K562 (cell line): ENCODE measurements around the gene RPAP2. TPM values are rescaled to one million over a fixed set of nuclear protein-coding genes. Genes with fewer than 3 reads are reported as not detected.

Experiments used
- ATAC-seq: fragments of 200-7000 bp; cut with Tn5 transposase; 3 replicates; pipeline ENCODE4 v1.9.1; 2020; ENCODE audit warnings: moderate library complexity
- BruUV-seq: library from RNA; stranded (reverse); fragments of 400-500 nt; replicated peaks from 2 replicates; lab custom pipeline; 2021; lab: Mats Ljungman, UMichigan
- CTCF ChIA-PET: fragments of 300-600 bp; formaldehyde crosslinking; extraction: SDS; loops from one replicate; lab custom pipeline; 2021; ENCODE audit warnings: low intra/inter-chr PET ratio; lab: Yijun Ruan, JAX
- POLR2A ChIA-PET: fragments of 300-600, 350-650 bp; sonication (Branson Sonifier 250); formaldehyde crosslinking; extraction: SDS; loops from one replicate; lab custom pipeline; 2021; ENCODE audit warnings: antibody characterized with exemption, inconsistent platforms; lab: Yijun Ruan, JAX
- DNase-seq, 4 experiments: peaks; one replicate each; pipeline versions ENCODE4 v3.0.0 to v3.0.0-alpha.2; 2011 to 2018; ENCODE audit warnings: low spot score in 3 of 4, mixed read lengths in 3 of 4; ENCODE audit errors: extremely low read depth in 1 of 4
- FAIRE-seq: peaks from 2 replicates; lab custom pipeline; 2011; peaks lifted over from hg19 to GRCh38; lab: Jason Lieb, UNC
- H2AFZ ChIP-seq: 2 replicates; pipeline ENCODE4 v1.6.0; 2011; ENCODE audit warnings: low read depth, low read length, control low read depth, inconsistent platforms
- H3K27ac ChIP-seq: fragments of 200-600 bp; 3 replicates; pipeline ENCODE4 v1.8.0; 2011; ENCODE audit warnings: low read depth, mild to moderate bottlenecking, control low read depth, inconsistent platforms, low read length, moderate library complexity, mixed read lengths; ENCODE audit errors: extremely low read depth
- H3K27me3 ChIP-seq, 2 experiments: fragments of 300-600 bp in 1 of 2; 2 replicates in 1 of 2; 3 replicates in 1 of 2; pipeline versions ENCODE4 v1.6.0 to v1.8.0; 2011; ENCODE audit warnings: inconsistent platforms in 2 of 2, low read length in 2 of 2, mild to moderate bottlenecking in 1 of 2, mixed read lengths in 1 of 2, moderate library complexity in 1 of 2; ENCODE audit not compliant: control insufficient read depth in 2 of 2, insufficient read depth in 2 of 2
- H3K36me3 ChIP-seq: fragments of 300-600 bp; 3 replicates; pipeline ENCODE4 v1.8.0; 2011; ENCODE audit warnings: mild to moderate bottlenecking, low read length, inconsistent platforms; ENCODE audit not compliant: control insufficient read depth, insufficient read depth
- H3K4me1 ChIP-seq, 2 experiments: fragments of 200-600 bp in 1 of 2; replicated peaks in 1 of 2; 2 replicates in 1 of 2; 3 replicates in 1 of 2; pipeline versions ENCODE4 v1.5.1 to v1.8.0; 2011; ENCODE audit warnings: inconsistent platforms in 2 of 2, low read length in 2 of 2, mild to moderate bottlenecking in 1 of 2, mixed read lengths in 1 of 2, moderate library complexity in 1 of 2; ENCODE audit not compliant: control insufficient read depth in 2 of 2, insufficient read depth in 2 of 2
- H3K4me2 ChIP-seq: 2 replicates; pipeline ENCODE4 v1.6.1; 2011; ENCODE audit warnings: low read length, control low read depth, inconsistent platforms, mixed read lengths; ENCODE audit not compliant: insufficient read depth
- H3K4me3 ChIP-seq: fragments of 200-600 bp; sonication (generic), shearing (Covaris generic); 2 replicates; pipeline ENCODE4 v1.5.1; 2016; ENCODE audit warnings: control low read depth, inconsistent platforms
- H3K79me2 ChIP-seq: fragments of 200-600 bp; 3 replicates; pipeline ENCODE4 v1.8.0; 2011; ENCODE audit warnings: low read length, inconsistent platforms; ENCODE audit not compliant: control insufficient read depth, insufficient read depth
- H3K9ac ChIP-seq, 2 experiments: 2 replicates each; pipeline versions ENCODE4 v1.6.0 to v1.6.1; 2011; ENCODE audit warnings: low read depth in 2 of 2, low read length in 2 of 2, control low read depth in 1 of 2, inconsistent platforms in 1 of 2, mild to moderate bottlenecking in 1 of 2, mixed read lengths in 1 of 2; ENCODE audit not compliant: insufficient read depth in 1 of 2
- H3K9me1 ChIP-seq: one replicate; pipeline ENCODE4 v1.6.0; 2011; ENCODE audit warnings: inconsistent platforms, mild to moderate bottlenecking, low read length, moderate library complexity; ENCODE audit not compliant: control insufficient read depth, insufficient read depth
- H3K9me3 ChIP-seq: replicated peaks from 2 replicates; pipeline ENCODE4 v1.5.1; 2011; ENCODE audit warnings: low read depth, low read length, inconsistent platforms; ENCODE audit not compliant: control insufficient read depth, insufficient read depth
- H4K20me1 ChIP-seq: replicated peaks from 2 replicates; pipeline ENCODE4 v1.6.1; 2011; ENCODE audit warnings: low read length, inconsistent platforms, mixed read lengths; ENCODE audit not compliant: control insufficient read depth, insufficient read depth
- BCL6 ChIP-seq: fragments of 250-450 bp; sonication (Bioruptor Pico); IDR thresholded peaks from 2 replicates; pipeline ENCODE4 v1.4.0; 2020
- ETS1 ChIP-seq: conservative IDR thresholded peaks from 2 replicates; pipeline ENCODE4 v1.6.1; 2011; ENCODE audit warnings: low read depth, mild to moderate bottlenecking, low read length; ENCODE audit not compliant: control insufficient read depth
- FOSL1 ChIP-seq: fragments of 200-800 bp; sonication (Bioruptor generic); conservative IDR thresholded peaks from 2 replicates; pipeline ENCODE4 v1.6.1; 2016; ENCODE audit warnings: missing genetic modification characterization, missing compliant biosample characterization
- GTF3C2 ChIP-seq: IDR thresholded peaks from 3 replicates; pipeline ENCODE4 v1.6.1; 2011; ENCODE audit warnings: borderline replicate concordance, mild to moderate bottlenecking, moderate library complexity; ENCODE audit not compliant: insufficient read length; ENCODE audit errors: extremely low read depth
- HIVEP1 ChIP-seq: fragments of 250-450 bp; sonication (Bioruptor Pico); IDR thresholded peaks from 2 replicates; pipeline ENCODE4 v1.4.0; 2020; ENCODE audit warnings: mild to moderate bottlenecking
- KAT8 ChIP-seq: fragments of 450-650 bp; IDR thresholded peaks from 2 replicates; pipeline ENCODE4 v1.6.1; 2016; ENCODE audit warnings: low read depth, mild to moderate bottlenecking
- KLF13 ChIP-seq: fragments of 450-650 bp; IDR thresholded peaks from 2 replicates; pipeline ENCODE4 v1.6.1; 2016; ENCODE audit warnings: missing genetic modification characterization, low read depth, mild to moderate bottlenecking, missing compliant biosample characterization, moderate library complexity, borderline replicate concordance
- KLF6 ChIP-seq: fragments of 250-450 bp; sonication (Bioruptor Pico); IDR thresholded peaks from 2 replicates; pipeline ENCODE4 v1.4.0; 2020; ENCODE audit warnings: mild to moderate bottlenecking, moderate library complexity, borderline replicate concordance
- L3MBTL2 ChIP-seq: fragments of 450-650 bp; IDR thresholded peaks from 2 replicates; pipeline ENCODE4 v1.6.1; 2016; ENCODE audit warnings: mild to moderate bottlenecking, moderate library complexity
- RNF219 ChIP-seq: fragments of 250-450 bp; sonication (Bioruptor Pico); IDR thresholded peaks from 2 replicates; pipeline ENCODE4 v1.5.0; 2022; ENCODE audit warnings: mild to moderate bottlenecking
- SFPQ ChIP-seq: fragments of 200-400 bp; formaldehyde crosslinking; IDR thresholded peaks from 2 replicates; pipeline ENCODE4 v1.6.1; 2017; ENCODE audit warnings: mild to moderate bottlenecking, low read depth, low read length, moderate library complexity
- ZNF224 ChIP-seq: sonication (generic); formaldehyde crosslinking; IDR thresholded peaks from 2 replicates; pipeline ENCODE4 v1.8.0; 2022; ENCODE audit warnings: mild to moderate bottlenecking, missing genetic modification reagents
- ZNF444 ChIP-seq: fragments of 250-450 bp; sonication (Bioruptor Pico); IDR thresholded peaks from 2 replicates; pipeline ENCODE4 v1.4.0; 2020; ENCODE audit warnings: mild to moderate bottlenecking, moderate library complexity
- whole genome bisulfite sequencing: fragments of 100-300 bp; shearing (Covaris generic); methylation state at CpG from one replicate; pipeline ENCODE4 v1.1.6; 2016; ENCODE audit warnings: low coverage, mixed read lengths; ENCODE audit not compliant: insufficient coverage; ENCODE audit errors: missing lambda C conversion rate; 5-methylcytosine and 5-hydroxymethylcytosine counted together
- in situ Hi-C: fragments of 300-500 bp; cut with MboI; formaldehyde crosslinking; loops from 4 replicates; pipeline ENCODE4 v1.15.0; 2018; ENCODE audit warnings: inconsistent platforms, mixed read lengths
- intact Hi-C: fragments of 100-400 bp; cut with micrococcal nuclease; formaldehyde crosslinking; loops from 2 replicates; pipeline ENCODE4 v1.14.2; 2022
- polyA plus RNA-seq, 8 experiments: library from polyadenylated mRNA; depleted of rRNA in 4 of 8; stranded (reverse) in 5 of 8; unstranded in 3 of 8; fragments of >200 nt; fragmentation: Nextera tagmentation in 2 of 8; fragmentation: Illumina TruSeq in 1 of 8; extraction: Ambion mirVana in 2 of 8; extraction: Trizol in 1 of 8; gene quantifications; 2 replicates each; pipeline versions ENCODE4 v1.2.1 to v1.2.3, GENCODE V29; 2011 to 2014; ENCODE audit warnings: inconsistent platforms in 1 of 8, missing spikeins in 1 of 8
- total RNA-seq, 7 experiments: library from RNA; depleted of rRNA in 6 of 7; stranded (reverse); fragments of >200 nt in 6 of 7; fragmentation: Illumina TruSeq in 2 of 7; extraction: Trizol in 2 of 7; gene quantifications; 2 replicates each; pipeline versions ENCODE4 v1.2.1 to v1.2.3, GENCODE V29; 2011 to 2021; ENCODE audit warnings: low replicate concordance in 1 of 7

The RPAP2 gene
- total and polyA plus RNA-seq, 9 of the 15 experiments (the other 6 are each of a cell fraction or from before 2014, with no cell fraction given): 6.2 to 41.7 (median 28.7) TPM

DNA sequence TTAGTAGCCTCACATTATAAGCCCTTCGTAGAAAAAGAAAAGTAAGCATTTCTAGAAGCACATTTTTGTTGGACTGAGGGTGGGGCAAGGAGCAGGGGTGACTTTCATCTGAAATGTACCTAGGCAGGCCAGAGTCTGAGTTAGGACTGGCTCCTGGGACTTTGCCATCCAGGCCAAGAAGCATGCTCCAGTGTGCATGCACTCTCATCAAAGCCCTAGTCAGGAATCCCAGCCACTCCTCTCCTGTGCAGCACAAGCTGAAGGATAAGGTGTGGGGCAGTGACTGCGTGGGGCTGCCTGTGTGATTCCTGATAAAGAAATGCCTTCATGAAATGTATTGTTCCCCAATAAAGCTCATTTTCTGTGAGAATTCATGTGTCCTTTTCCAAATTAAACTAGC, 99.7 kb downstream of the RPAP2 start:
- no peak for ATAC-seq
- Histone ChIP-seq H3K36me3 (no peaks in the 10 kb centered on the region), H3K9me1 (no peaks in the 10 kb centered on the region), H3K9me3 (peaks cover 6% of the 10 kb centered on the region), H3K4me1 (no peaks in the 10 kb centered on the region; a peak in 1 of 5 replicates), H3K79me2 (no peaks in the 10 kb centered on the region), H3K9ac (no peak overlapping the region), H3K27me3 (no peaks in the 10 kb centered on the region), H4K20me1 (no peaks in the 10 kb centered on the region), H3K27ac (no peak overlapping the region), H3K4me3 (no peak overlapping the region), H2AFZ (no peak overlapping the region), H3K4me2 (no peak overlapping the region)
- no peak for DNase-seq
- no peak for FAIRE-seq
- CTCF ChIA-PET: no interaction called here
- TF ChIP-seq SFPQ (no peak), FOSL1 (tag) (no peak), ZNF444 (CRISPR knock-in tag) (no peak), RNF219 (CRISPR knock-in tag) (no peak), HIVEP1 (no peak), L3MBTL2 (no peak), ETS1 (no peak), GTF3C2 (no peak), ZNF224 (CRISPR knock-in tag) (no peak), KLF13 (tag) (no peak), KAT8 (no peak), BCL6 (CRISPR knock-in tag) (no peak), KLF6 (CRISPR knock-in tag) (no peak)
- WGBS: 52% methylated on average over 2 of the region's 2 CpGs
- POLR2A ChIA-PET: interaction anchor here (1.1 kb wide), 1 partner anchor 12 kb away, joined by 4 read pairs; no protein-coding TSS in a partner anchor
- no TSS peak for BruUV-seq
- intact Hi-C loops: no loop called here
- in situ Hi-C loops: no loop called here
